ENCODE results near the gene UIMC1.

DNA sequence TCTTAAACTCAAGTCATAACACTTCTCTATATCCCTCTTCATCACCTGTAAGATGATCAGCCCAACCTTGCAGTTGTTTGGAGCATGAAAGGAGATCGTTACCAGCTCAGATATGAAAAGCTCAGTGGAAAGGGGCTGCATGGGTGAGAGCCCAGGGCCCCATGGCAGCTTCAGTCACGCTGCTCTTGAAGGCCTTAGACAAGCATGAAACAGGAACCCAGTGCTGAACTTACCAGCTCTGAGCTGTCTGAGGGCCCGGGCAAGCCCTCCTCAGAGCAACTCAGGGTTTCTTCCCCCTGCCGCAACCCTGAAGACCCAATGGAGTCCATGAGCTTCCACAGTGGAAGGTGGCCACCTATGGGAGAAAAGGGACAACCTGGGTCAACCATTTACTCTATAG is 110.7 kb downstream of the UIMC1 start:
- TF ChIP-seq, protein P1, sequence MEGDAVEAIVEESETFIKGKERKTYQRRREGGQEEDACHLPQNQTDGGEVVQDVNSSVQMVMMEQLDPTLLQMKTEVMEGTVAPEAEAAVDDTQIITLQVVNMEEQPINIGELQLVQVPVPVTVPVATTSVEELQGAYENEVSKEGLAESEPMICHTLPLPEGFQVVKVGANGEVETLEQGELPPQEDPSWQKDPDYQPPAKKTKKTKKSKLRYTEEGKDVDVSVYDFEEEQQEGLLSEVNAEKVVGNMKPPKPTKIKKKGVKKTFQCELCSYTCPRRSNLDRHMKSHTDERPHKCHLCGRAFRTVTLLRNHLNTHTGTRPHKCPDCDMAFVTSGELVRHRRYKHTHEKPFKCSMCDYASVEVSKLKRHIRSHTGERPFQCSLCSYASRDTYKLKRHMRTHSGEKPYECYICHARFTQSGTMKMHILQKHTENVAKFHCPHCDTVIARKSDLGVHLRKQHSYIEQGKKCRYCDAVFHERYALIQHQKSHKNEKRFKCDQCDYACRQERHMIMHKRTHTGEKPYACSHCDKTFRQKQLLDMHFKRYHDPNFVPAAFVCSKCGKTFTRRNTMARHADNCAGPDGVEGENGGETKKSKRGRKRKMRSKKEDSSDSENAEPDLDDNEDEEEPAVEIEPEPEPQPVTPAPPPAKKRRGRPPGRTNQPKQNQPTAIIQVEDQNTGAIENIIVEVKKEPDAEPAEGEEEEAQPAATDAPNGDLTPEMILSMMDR (IDR thresholded peaks at IDR 0.05), result no peak
- no peak for TF ChIP-seq EP300 (IDR thresholded peaks at IDR 0.05)
- TF ChIP-seq POLR2A (IDR thresholded peaks at IDR 0.05), result no peak

Measured in tibial nerve (tissue), 4 donors.